ENCODE measurements around the gene KCNA10. TPM values are rescaled to one million over a fixed set of nuclear protein-coding genes. Genes with fewer than 3 reads are reported as not detected.
"Not testable (repeated sequence)": the region's sequence is repeated elsewhere in the genome, so short reads cannot be mapped to it uniquely, and the experiment has no call there.

The KCNA10 gene
- total and polyA plus RNA-seq, 8 donors, result not detected

DNA sequence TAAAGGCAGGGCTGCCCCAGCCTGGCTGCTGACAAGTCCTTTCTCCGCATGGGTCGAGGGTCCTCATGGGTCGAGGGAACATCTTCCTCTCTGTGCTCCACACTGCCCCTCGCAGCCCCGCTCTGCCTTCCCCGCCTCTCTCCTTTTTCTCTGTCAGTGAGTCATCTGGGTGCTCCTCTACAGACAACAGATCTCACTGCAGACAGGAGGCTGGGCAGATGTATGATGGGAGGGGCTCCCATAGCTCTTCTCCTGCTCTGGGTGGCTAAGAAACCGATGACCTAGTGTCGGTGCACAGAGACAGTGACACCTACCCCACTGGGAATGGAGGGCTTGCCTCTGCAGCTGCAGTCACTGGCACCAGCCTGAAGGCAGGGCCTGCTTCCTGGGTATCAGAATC, 5.5 kb downstream of the KCNA10 start:
- TF ChIP-seq, protein P1, sequence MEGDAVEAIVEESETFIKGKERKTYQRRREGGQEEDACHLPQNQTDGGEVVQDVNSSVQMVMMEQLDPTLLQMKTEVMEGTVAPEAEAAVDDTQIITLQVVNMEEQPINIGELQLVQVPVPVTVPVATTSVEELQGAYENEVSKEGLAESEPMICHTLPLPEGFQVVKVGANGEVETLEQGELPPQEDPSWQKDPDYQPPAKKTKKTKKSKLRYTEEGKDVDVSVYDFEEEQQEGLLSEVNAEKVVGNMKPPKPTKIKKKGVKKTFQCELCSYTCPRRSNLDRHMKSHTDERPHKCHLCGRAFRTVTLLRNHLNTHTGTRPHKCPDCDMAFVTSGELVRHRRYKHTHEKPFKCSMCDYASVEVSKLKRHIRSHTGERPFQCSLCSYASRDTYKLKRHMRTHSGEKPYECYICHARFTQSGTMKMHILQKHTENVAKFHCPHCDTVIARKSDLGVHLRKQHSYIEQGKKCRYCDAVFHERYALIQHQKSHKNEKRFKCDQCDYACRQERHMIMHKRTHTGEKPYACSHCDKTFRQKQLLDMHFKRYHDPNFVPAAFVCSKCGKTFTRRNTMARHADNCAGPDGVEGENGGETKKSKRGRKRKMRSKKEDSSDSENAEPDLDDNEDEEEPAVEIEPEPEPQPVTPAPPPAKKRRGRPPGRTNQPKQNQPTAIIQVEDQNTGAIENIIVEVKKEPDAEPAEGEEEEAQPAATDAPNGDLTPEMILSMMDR (IDR thresholded peaks at IDR 0.05), result no peak
- no peak overlapping the region for H3K27ac ChIP-seq
- no peak overlapping the region for H3K4me3 ChIP-seq
- no peaks in the 10 kb centered on the region for H3K27me3 ChIP-seq
- H3K9me3 ChIP-seq, result no peaks in the 10 kb centered on the region
- no peaks in the 10 kb centered on the region for H3K36me3 ChIP-seq
- no peak for FAIRE-seq
- WGBS, 2 donors, result 68 to 73% methylated on average over 7 to 8 of the region's 8 CpGs
- intact Hi-C loops (cut with DNase I), result no loop called here
- ATAC-seq, result no peak
- no peak for DNase-seq
- no peaks in the 10 kb centered on the region for H3K4me1 ChIP-seq

DNA sequence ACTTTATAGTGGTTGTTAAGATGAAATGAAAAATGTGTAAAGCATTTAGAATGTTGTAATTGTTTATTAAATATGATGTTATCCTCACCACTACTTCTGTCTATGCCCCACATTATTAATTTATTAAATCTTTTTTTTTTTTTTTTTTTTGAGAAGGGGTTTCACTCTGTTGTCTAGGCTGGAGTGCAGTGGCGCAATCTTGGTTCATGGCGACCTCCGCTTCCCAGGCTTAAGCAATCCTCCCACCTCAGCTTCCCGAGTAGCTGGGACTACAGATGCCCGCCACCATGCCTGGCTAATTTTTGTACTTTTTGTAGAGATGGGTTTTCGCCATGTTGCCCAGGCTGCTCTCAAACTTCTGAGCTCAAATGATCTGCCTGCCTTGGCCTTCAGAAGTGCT, 7.5 kb downstream of the KCNA10 start:
- Histone ChIP-seq H3K4me3 (no peak overlapping the region), H3K36me3 (no peaks in the 10 kb centered on the region), H3K27me3 (no peaks in the 10 kb centered on the region), H3K9me3 (no peaks in the 10 kb centered on the region), H3K27ac (no peak overlapping the region), H3K4me1 (no peaks in the 10 kb centered on the region)
- TF ChIP-seq, protein P1 (IDR thresholded peaks at IDR 0.05), result no peak
- no peak for DNase-seq
- WGBS, 2 donors, result 85 to 90% methylated on average over 6 of the region's 6 CpGs
- intact Hi-C loops (cut with DNase I), result no loop called here
- no peak for FAIRE-seq
- ATAC-seq, result no peak

DNA sequence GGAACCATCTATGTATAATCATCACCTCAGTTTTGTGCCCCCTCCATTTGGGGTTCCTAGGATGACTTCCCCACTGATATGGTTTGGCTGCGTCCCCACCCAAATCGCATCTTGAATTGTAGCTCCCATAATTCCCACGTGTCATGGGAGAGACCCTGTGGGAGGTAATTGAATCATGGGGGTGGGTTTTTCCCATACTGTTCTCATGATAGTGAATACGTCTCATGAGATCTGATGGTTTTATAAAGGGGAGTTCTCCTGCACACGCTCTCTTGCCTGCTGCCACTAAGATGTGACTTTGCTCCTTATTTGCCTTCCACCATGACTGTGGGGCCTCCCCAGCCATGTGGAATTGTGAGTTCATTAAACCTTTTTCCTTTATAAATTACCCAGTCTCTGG, 8.1 kb downstream of the KCNA10 start:
- 78 to 80% methylated on average over 5 of the region's 5 CpGs for whole genome bisulfite sequencing, 2 donors
- intact Hi-C loops (cut with DNase I); H3K36me3 ChIP-seq; H3K9me3 ChIP-seq; FAIRE-seq; H3K4me3 ChIP-seq; H3K4me1 ChIP-seq; DNase-seq; H3K27me3 ChIP-seq; ATAC-seq; H3K27ac ChIP-seq: not testable (repeated sequence)

DNA sequence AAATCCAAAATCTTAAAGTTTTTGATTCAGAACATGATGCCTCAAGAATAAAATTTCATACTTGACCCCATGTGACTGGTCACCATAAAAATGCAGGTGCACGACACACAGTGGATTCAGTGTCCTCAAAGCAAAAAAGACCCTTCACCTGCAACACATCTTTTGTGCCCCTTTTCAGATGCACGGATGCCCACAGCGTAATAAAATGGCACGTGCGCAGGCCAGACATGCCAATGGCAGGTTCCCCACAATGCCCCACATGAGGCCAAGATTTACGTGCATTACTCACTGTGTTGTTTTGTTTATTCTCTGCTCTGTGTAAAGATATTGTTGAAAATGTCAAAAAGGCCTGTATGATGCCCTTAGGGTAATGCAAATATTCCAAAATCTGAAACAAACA, 9.3 kb downstream of the KCNA10 start:
- Histone ChIP-seq H3K4me1 (no peaks in the 10 kb centered on the region), H3K27ac (no peak overlapping the region), H3K4me3 (no peak overlapping the region), H3K9me3 (no peaks in the 10 kb centered on the region), H3K27me3 (no peaks in the 10 kb centered on the region), H3K36me3 (no peaks in the 10 kb centered on the region)
- FAIRE-seq, result no peak
- WGBS, 2 donors, result 81 to 88% methylated on average over 6 of the region's 6 CpGs
- TF ChIP-seq, protein P1 (IDR thresholded peaks at IDR 0.05), result no peak
- no peak for DNase-seq
- no peak for ATAC-seq
- intact Hi-C loops (cut with DNase I), result no loop called here

DNA sequence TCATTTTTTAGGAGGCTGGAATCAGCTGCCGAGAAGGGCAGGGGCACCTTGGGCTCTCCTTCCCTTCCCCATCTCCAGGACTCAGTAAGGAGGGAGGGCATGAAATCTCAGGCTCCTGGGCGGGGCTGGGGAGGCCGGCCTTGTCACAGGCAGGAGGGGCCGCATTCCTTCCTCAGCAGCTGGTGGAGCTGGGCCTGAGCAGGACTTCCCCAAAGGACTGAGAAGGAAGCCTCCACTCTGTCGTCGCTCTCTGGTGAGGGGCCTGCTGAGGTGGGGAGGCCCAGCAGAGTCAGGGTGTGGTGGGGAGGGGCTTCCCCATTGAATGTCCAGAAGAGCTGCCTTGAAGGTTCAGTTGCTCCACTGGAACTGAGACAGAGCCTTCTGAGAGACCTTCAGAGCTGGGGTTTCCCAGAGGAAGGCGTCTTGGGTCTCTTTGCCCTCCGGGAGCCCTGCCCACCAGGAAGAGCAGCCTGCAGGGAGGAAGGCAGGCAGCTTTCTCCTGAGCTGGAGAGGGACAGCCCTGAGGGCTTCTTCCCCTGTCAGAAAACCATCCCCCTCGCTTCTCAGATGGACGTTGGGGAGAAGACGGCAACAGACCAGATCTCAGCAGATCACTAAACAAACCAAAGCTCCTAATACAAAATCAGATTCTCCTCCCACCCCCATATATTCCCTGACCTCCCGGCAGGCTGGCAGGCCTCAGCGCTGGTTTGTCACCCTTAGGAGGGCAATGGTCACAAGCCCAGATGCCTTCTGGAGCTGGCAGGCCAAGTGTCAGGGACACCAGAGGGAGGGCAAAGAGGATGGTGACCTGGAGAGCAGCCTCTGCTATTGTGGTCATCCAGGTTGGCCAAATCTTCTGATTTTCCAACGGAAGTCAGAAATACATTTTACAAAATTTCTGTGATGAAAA, 10.7 kb downstream of the KCNA10 start:
- no peak for FAIRE-seq
- H3K27ac ChIP-seq, result no peak overlapping the region
- TF ChIP-seq, protein P1 (IDR thresholded peaks at IDR 0.05), result no peak

More for the DNA sequence above, 10.7 kb downstream of the KCNA10 start:
- DNase-seq (peak in 1 of 6 donors; percentile 38), ATAC-seq (peak in 3 of 4 donors; percentile 26 to 91 (median 82))
- Histone ChIP-seq H3K36me3 (no peaks in the 10 kb centered on the region), H3K4me3 (no peak overlapping the region), H3K27me3 (no peaks in the 10 kb centered on the region), H3K9me3 (no peaks in the 10 kb centered on the region), H3K4me1 (no peaks in the 10 kb centered on the region)
- 51 to 53% methylated on average over 14 of the region's 14 CpGs for WGBS, 2 donors
- intact Hi-C loops (cut with DNase I), result no loop called here
